ENCODE data around the gene GAP43.

DNA sequence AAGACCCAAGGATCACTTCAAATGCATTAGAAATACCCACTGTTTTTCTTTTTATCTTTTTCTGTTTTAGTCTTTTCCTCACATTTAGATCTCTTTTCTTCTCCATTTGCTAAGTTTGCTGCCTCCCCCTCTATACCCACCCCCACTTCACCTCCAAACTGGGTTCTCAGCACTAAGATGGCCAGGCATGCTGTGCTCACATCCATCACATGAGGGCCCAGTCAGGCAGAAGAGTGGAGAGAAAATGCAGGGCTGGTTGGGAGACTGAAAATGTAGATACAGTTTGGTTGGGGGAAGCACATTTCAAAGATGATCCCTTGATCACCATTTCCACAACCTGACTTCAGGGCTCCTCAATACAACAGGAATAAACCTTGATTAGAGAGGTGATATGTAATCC, 8.7 kb downstream of the GAP43 start:
- TF ChIP-seq, protein P1, sequence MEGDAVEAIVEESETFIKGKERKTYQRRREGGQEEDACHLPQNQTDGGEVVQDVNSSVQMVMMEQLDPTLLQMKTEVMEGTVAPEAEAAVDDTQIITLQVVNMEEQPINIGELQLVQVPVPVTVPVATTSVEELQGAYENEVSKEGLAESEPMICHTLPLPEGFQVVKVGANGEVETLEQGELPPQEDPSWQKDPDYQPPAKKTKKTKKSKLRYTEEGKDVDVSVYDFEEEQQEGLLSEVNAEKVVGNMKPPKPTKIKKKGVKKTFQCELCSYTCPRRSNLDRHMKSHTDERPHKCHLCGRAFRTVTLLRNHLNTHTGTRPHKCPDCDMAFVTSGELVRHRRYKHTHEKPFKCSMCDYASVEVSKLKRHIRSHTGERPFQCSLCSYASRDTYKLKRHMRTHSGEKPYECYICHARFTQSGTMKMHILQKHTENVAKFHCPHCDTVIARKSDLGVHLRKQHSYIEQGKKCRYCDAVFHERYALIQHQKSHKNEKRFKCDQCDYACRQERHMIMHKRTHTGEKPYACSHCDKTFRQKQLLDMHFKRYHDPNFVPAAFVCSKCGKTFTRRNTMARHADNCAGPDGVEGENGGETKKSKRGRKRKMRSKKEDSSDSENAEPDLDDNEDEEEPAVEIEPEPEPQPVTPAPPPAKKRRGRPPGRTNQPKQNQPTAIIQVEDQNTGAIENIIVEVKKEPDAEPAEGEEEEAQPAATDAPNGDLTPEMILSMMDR (IDR thresholded peaks at IDR 0.05), result no peak
- no peak for TF ChIP-seq POLR2A (IDR thresholded peaks at IDR 0.05)

Measured in adrenal gland (tissue), 5 donors.